K562 (cell line): ENCODE results near the gene NDUFS6. TPM values are rescaled to one million over a fixed set of nuclear protein-coding genes. Genes with fewer than 3 reads are reported as not detected.

ENCODE experiments used
- ATAC-seq: fragments of 200-7000 bp; cut with Tn5 transposase; 3 replicates; pipeline ENCODE4 v1.9.1; 2020; ENCODE audit warnings: moderate library complexity
- BruUV-seq: library from RNA; stranded (reverse); fragments of 400-500 nt; replicated peaks from 2 replicates; lab custom pipeline; 2021; lab: Mats Ljungman, UMichigan
- CTCF ChIA-PET: fragments of 300-600 bp; formaldehyde crosslinking; extraction: SDS; loops from one replicate; lab custom pipeline; 2021; ENCODE audit warnings: low intra/inter-chr PET ratio; lab: Yijun Ruan, JAX
- POLR2A ChIA-PET: fragments of 300-600, 350-650 bp; sonication (Branson Sonifier 250); formaldehyde crosslinking; extraction: SDS; loops from one replicate; lab custom pipeline; 2021; ENCODE audit warnings: antibody characterized with exemption, inconsistent platforms; lab: Yijun Ruan, JAX
- DNase-seq, 4 experiments: peaks; one replicate each; pipeline versions ENCODE4 v3.0.0 to v3.0.0-alpha.2; 2011 to 2018; ENCODE audit warnings: low spot score in 3 of 4, mixed read lengths in 3 of 4; ENCODE audit errors: extremely low read depth in 1 of 4
- FAIRE-seq: peaks from 2 replicates; lab custom pipeline; 2011; peaks lifted over from hg19 to GRCh38; lab: Jason Lieb, UNC
- H2AFZ ChIP-seq: 2 replicates; pipeline ENCODE4 v1.6.0; 2011; ENCODE audit warnings: low read depth, low read length, control low read depth, inconsistent platforms
- H3K27ac ChIP-seq: fragments of 200-600 bp; 3 replicates; pipeline ENCODE4 v1.8.0; 2011; ENCODE audit warnings: low read depth, mild to moderate bottlenecking, control low read depth, inconsistent platforms, low read length, moderate library complexity, mixed read lengths; ENCODE audit errors: extremely low read depth
- H3K27me3 ChIP-seq, 2 experiments: fragments of 300-600 bp in 1 of 2; 2 replicates in 1 of 2; 3 replicates in 1 of 2; pipeline versions ENCODE4 v1.6.0 to v1.8.0; 2011; ENCODE audit warnings: inconsistent platforms in 2 of 2, low read length in 2 of 2, mild to moderate bottlenecking in 1 of 2, mixed read lengths in 1 of 2, moderate library complexity in 1 of 2; ENCODE audit not compliant: control insufficient read depth in 2 of 2, insufficient read depth in 2 of 2
- H3K36me3 ChIP-seq: fragments of 300-600 bp; 3 replicates; pipeline ENCODE4 v1.8.0; 2011; ENCODE audit warnings: mild to moderate bottlenecking, low read length, inconsistent platforms; ENCODE audit not compliant: control insufficient read depth, insufficient read depth
- H3K4me1 ChIP-seq, 2 experiments: fragments of 200-600 bp in 1 of 2; replicated peaks in 1 of 2; 2 replicates in 1 of 2; 3 replicates in 1 of 2; pipeline versions ENCODE4 v1.5.1 to v1.8.0; 2011; ENCODE audit warnings: inconsistent platforms in 2 of 2, low read length in 2 of 2, mild to moderate bottlenecking in 1 of 2, mixed read lengths in 1 of 2, moderate library complexity in 1 of 2; ENCODE audit not compliant: control insufficient read depth in 2 of 2, insufficient read depth in 2 of 2
- H3K4me2 ChIP-seq: 2 replicates; pipeline ENCODE4 v1.6.1; 2011; ENCODE audit warnings: low read length, control low read depth, inconsistent platforms, mixed read lengths; ENCODE audit not compliant: insufficient read depth
- H3K4me3 ChIP-seq: fragments of 200-600 bp; sonication (generic), shearing (Covaris generic); 2 replicates; pipeline ENCODE4 v1.5.1; 2016; ENCODE audit warnings: control low read depth, inconsistent platforms
- H3K79me2 ChIP-seq: fragments of 200-600 bp; 3 replicates; pipeline ENCODE4 v1.8.0; 2011; ENCODE audit warnings: low read length, inconsistent platforms; ENCODE audit not compliant: control insufficient read depth, insufficient read depth
- H3K9ac ChIP-seq, 2 experiments: 2 replicates each; pipeline versions ENCODE4 v1.6.0 to v1.6.1; 2011; ENCODE audit warnings: low read depth in 2 of 2, low read length in 2 of 2, control low read depth in 1 of 2, inconsistent platforms in 1 of 2, mild to moderate bottlenecking in 1 of 2, mixed read lengths in 1 of 2; ENCODE audit not compliant: insufficient read depth in 1 of 2
- H3K9me1 ChIP-seq: one replicate; pipeline ENCODE4 v1.6.0; 2011; ENCODE audit warnings: inconsistent platforms, mild to moderate bottlenecking, low read length, moderate library complexity; ENCODE audit not compliant: control insufficient read depth, insufficient read depth
- H3K9me3 ChIP-seq: replicated peaks from 2 replicates; pipeline ENCODE4 v1.5.1; 2011; ENCODE audit warnings: low read depth, low read length, inconsistent platforms; ENCODE audit not compliant: control insufficient read depth, insufficient read depth
- H4K20me1 ChIP-seq: replicated peaks from 2 replicates; pipeline ENCODE4 v1.6.1; 2011; ENCODE audit warnings: low read length, inconsistent platforms, mixed read lengths; ENCODE audit not compliant: control insufficient read depth, insufficient read depth
- HNRNPUL1 ChIP-seq: fragments of 200-400 bp; formaldehyde crosslinking; IDR thresholded peaks from 2 replicates; pipeline ENCODE4 v1.6.1; 2017; ENCODE audit warnings: low read length
- PPARD ChIP-seq: fragments of 250-450 bp; sonication (Bioruptor Pico); IDR thresholded peaks from 2 replicates; pipeline ENCODE4 v1.8.0; 2022; ENCODE audit warnings: inconsistent platforms, mild to moderate bottlenecking, moderate library complexity
- RBM15 ChIP-seq: fragments of 200-400 bp; formaldehyde crosslinking; IDR thresholded peaks from 2 replicates; pipeline ENCODE4 v1.6.1; 2018; ENCODE audit warnings: mild to moderate bottlenecking, low read length, moderate library complexity; ENCODE audit not compliant: insufficient read depth
- RNF2 ChIP-seq: sonication (generic); IDR thresholded peaks from 2 replicates; pipeline ENCODE4 v1.6.1; 2016
- XRCC4 ChIP-seq: IDR thresholded peaks from one replicate; pipeline ENCODE4 v1.6.1; 2011; ENCODE audit not compliant: insufficient read depth, insufficient read length; ENCODE audit errors: extremely low read depth
- WGBS: fragments of 100-300 bp; shearing (Covaris generic); methylation state at CpG from one replicate; pipeline ENCODE4 v1.1.6; 2016; ENCODE audit warnings: low coverage, mixed read lengths; ENCODE audit not compliant: insufficient coverage; ENCODE audit errors: missing lambda C conversion rate; 5-methylcytosine and 5-hydroxymethylcytosine counted together
- in situ Hi-C: fragments of 300-500 bp; cut with MboI; formaldehyde crosslinking; loops from 4 replicates; pipeline ENCODE4 v1.15.0; 2018; ENCODE audit warnings: inconsistent platforms, mixed read lengths
- intact Hi-C: fragments of 100-400 bp; cut with micrococcal nuclease; formaldehyde crosslinking; loops from 2 replicates; pipeline ENCODE4 v1.14.2; 2022
- polyA plus RNA-seq, 8 experiments: library from polyadenylated mRNA; depleted of rRNA in 4 of 8; stranded (reverse) in 5 of 8; unstranded in 3 of 8; fragments of >200 nt; fragmentation: Nextera tagmentation in 2 of 8; fragmentation: Illumina TruSeq in 1 of 8; extraction: Ambion mirVana in 2 of 8; extraction: Trizol in 1 of 8; gene quantifications; 2 replicates each; pipeline versions ENCODE4 v1.2.1 to v1.2.3, GENCODE V29; 2011 to 2014; ENCODE audit warnings: inconsistent platforms in 1 of 8, missing spikeins in 1 of 8
- total RNA-seq, 7 experiments: library from RNA; depleted of rRNA in 6 of 7; stranded (reverse); fragments of >200 nt in 6 of 7; fragmentation: Illumina TruSeq in 2 of 7; extraction: Trizol in 2 of 7; gene quantifications; 2 replicates each; pipeline versions ENCODE4 v1.2.1 to v1.2.3, GENCODE V29; 2011 to 2021; ENCODE audit warnings: low replicate concordance in 1 of 7
- TF ChIP-seq, protein P1 (sequence below): IDR thresholded peaks from 2 replicates; pipeline ENCODE4 v1.6.1; 2011; ENCODE audit warnings: borderline replicate concordance, low read depth, mild to moderate bottlenecking, moderate library complexity, low read length; ENCODE audit not compliant: insufficient read depth, poor library complexity, severe bottlenecking

The NDUFS6 gene
- total and polyA plus RNA-seq, 9 of the 15 experiments (the other 6 are each of a cell fraction or from before 2014, with no cell fraction given): 36.1 to 291 (median 77.0) TPM

DNA sequence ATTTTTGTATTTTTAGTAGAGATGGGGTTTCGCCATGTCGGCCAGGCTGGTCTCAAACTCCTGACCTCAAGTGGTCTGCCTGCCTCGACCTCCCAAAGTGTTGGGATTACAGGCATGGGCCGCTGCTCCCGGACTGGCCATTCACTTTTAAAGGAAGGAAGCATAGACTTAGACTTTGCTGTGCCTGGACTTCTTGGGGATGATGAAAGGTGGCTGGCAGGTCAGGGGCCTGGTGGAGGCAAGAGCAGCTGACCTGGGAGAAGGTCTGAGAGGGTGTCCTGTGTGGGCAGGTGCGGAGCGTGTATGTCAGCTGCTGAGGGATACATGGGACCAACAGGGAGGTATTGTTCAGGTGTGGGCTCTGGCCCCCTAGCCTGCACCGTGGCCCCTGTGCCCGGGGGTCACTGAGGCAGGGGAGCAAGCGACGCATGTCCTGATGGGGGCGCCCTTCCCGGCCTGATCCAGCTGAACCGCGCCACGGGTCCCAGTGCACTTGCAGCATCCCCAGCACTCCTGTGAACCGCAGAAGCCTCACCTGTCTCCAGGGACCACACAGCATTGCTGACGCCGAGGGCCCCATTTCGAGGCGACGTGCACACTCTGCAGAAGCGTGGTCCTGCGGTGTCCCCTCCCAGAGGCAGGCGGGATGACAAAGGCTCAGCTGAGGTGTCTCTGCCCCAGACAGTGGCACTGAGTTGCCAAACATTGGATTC lies 23.1 kb downstream of the NDUFS6 start:
- Histone ChIP-seq H3K27ac (no peak overlapping the region), H3K79me2 (no peaks in the 10 kb centered on the region), H3K36me3 (peaks cover 73% of the 10 kb centered on the region), H3K9ac (no peak overlapping the region), H3K9me3 (no peaks in the 10 kb centered on the region), H3K4me3 (no peak overlapping the region), H3K4me1 (peaks cover 0 to 19% of the 10 kb centered on the region in 2 experiments; a peak in 2 of 5 replicates), H3K27me3 (no peaks in the 10 kb centered on the region), H2AFZ (no peak overlapping the region), H4K20me1 (0 out of 2 replicates have a peak, but pooled peaks cover 7% of the 10 kb centered on the region), H3K4me2 (no peak overlapping the region), H3K9me1 (no peaks in the 10 kb centered on the region)
- 91% methylated on average over 25 of the region's 25 CpGs for WGBS
- ATAC-seq: no peak
- FAIRE-seq: no peak
- POLR2A ChIA-PET: interaction anchor here (0.8 kb wide), 1 partner anchor 12 kb away, joined by 3 read pairs; no protein-coding TSS in a partner anchor
- BruUV-seq: no TSS peak
- DNase-seq: no peak
- no peak for TF ChIP-seq HNRNPUL1
- no peak for TF ChIP-seq PPARD (CRISPR knock-in tag)
- TF ChIP-seq, protein P1, sequence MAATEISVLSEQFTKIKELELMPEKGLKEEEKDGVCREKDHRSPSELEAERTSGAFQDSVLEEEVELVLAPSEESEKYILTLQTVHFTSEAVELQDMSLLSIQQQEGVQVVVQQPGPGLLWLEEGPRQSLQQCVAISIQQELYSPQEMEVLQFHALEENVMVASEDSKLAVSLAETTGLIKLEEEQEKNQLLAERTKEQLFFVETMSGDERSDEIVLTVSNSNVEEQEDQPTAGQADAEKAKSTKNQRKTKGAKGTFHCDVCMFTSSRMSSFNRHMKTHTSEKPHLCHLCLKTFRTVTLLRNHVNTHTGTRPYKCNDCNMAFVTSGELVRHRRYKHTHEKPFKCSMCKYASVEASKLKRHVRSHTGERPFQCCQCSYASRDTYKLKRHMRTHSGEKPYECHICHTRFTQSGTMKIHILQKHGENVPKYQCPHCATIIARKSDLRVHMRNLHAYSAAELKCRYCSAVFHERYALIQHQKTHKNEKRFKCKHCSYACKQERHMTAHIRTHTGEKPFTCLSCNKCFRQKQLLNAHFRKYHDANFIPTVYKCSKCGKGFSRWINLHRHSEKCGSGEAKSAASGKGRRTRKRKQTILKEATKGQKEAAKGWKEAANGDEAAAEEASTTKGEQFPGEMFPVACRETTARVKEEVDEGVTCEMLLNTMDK: peak; percentile 50
- TF ChIP-seq RBM15: no peak
- TF ChIP-seq RNF2: no peak
- no peak for TF ChIP-seq XRCC4
- CTCF ChIA-PET: no interaction called here
- in situ Hi-C loops: no loop called here
- intact Hi-C loops: no loop called here
